Measurements from ENCODE around the gene RAC3. TPM values are rescaled to one million over a fixed set of nuclear protein-coding genes. Genes with fewer than 3 reads are reported as not detected.

RAC3 gene
- total RNA-seq, 4 donors from 2014 or later = 11.8 to 23.8 (median 14.4) TPM

- TF ChIP-seq CTCF (IDR thresholded peaks at IDR 0.05) (no peak), POLR2A (IDR thresholded peaks at IDR 0.05) (no peak)
- intact Hi-C loops (cut with DNase I) = no loop called here
- no peak overlapping the region for H3K4me3 ChIP-seq (replicated peaks in 1 of 3)
- WGBS, 2 donors = 89 to 92% methylated on average over 10 to 14 of the region's 30 CpGs
- H3K9me3 ChIP-seq = no peaks in the 10 kb centered on the region
- H3K27ac ChIP-seq = no peak overlapping the region
- no peaks in the 10 kb centered on the region for H3K36me3 ChIP-seq
- no peak for DNase-seq
- no peaks in the 10 kb centered on the region for H3K27me3 ChIP-seq
- H3K4me1 ChIP-seq = peaks cover 0 to 13% of the 10 kb centered on the region in 2 donors
Observed at GRCh38 chr17:82007495-82008257, 23.8 kb upstream of the RAC3 start.

GRCh38 chr17:82008258-82008940 lies 23.1 kb upstream of the RAC3 start:
- Histone ChIP-seq H3K27ac (no peak overlapping the region), H3K27me3 (no peaks in the 10 kb centered on the region), H3K4me3 (replicated peaks in 1 of 3) (no peak overlapping the region), H3K9me3 (no peaks in the 10 kb centered on the region), H3K36me3 (no peaks in the 10 kb centered on the region), H3K4me1 (peaks cover 0 to 10% of the 10 kb centered on the region in 2 donors)
- no peak for TF ChIP-seq CTCF (IDR thresholded peaks at IDR 0.05)
- TF ChIP-seq POLR2A (IDR thresholded peaks at IDR 0.05) = no peak
- DNase-seq = no peak
- intact Hi-C loops (cut with DNase I) = no loop called here
- 89% methylated on average over 20 to 24 of the region's 26 CpGs for WGBS, 2 donors

GRCh38 chr17:82008941-82009405 lies 22.5 kb upstream of the RAC3 start:
- Histone ChIP-seq H3K9me3 (no peaks in the 10 kb centered on the region), H3K4me3 (replicated peaks in 1 of 3) (no peak overlapping the region), H3K36me3 (no peaks in the 10 kb centered on the region), H3K27ac (no peak overlapping the region), H3K4me1 (peaks cover 0 to 7% of the 10 kb centered on the region in 2 donors), H3K27me3 (no peaks in the 10 kb centered on the region)
- 93% methylated on average over 18 of the region's 28 CpGs; no CpG with 5 or more reads in 1 of the 2 donors for WGBS, 2 donors
- no peak for DNase-seq
- intact Hi-C loops (cut with DNase I) = no loop called here
- no peak for TF ChIP-seq CTCF (IDR thresholded peaks at IDR 0.05)
- TF ChIP-seq POLR2A (IDR thresholded peaks at IDR 0.05) = no peak

- no peak overlapping the region for H3K27ac ChIP-seq
- DNase-seq = no peak
- no peaks in the 10 kb centered on the region for H3K36me3 ChIP-seq
- H3K4me1 ChIP-seq = peaks cover 0 to 3% of the 10 kb centered on the region in 2 donors
- WGBS, 2 donors = 82 to 89% methylated on average over 13 to 15 of the region's 15 CpGs
- H3K27me3 ChIP-seq = no peaks in the 10 kb centered on the region
- no peak overlapping the region for H3K4me3 ChIP-seq (replicated peaks in 1 of 3)
- no peaks in the 10 kb centered on the region for H3K9me3 ChIP-seq
- intact Hi-C loops (cut with DNase I) = no loop called here
- no peak for TF ChIP-seq POLR2A (IDR thresholded peaks at IDR 0.05)
Observed at GRCh38 chr17:82009413-82009812, 22.1 kb upstream of the RAC3 start.

- Histone ChIP-seq H3K4me3 (replicated peaks in 1 of 3) (no peak overlapping the region), H3K4me1 (no peaks in the 10 kb centered on the region), H3K9me3 (no peaks in the 10 kb centered on the region), H3K27ac (no peak overlapping the region), H3K27me3 (no peaks in the 10 kb centered on the region), H3K36me3 (no peaks in the 10 kb centered on the region)
- intact Hi-C loops (cut with DNase I) = no loop called here
- 89 to 95% methylated on average over 14 to 18 of the region's 39 CpGs for WGBS, 2 donors
- no peak for DNase-seq
- TF ChIP-seq POLR2A (IDR thresholded peaks at IDR 0.05) = no peak
- TF ChIP-seq CTCF (IDR thresholded peaks at IDR 0.05) = no peak
Observed at GRCh38 chr17:82010575-82011525, 20.6 kb upstream of the RAC3 start.
